GM23338 (cell line): ENCODE measurements around the gene MAST4. TPM values are rescaled to one million over a fixed set of nuclear protein-coding genes. Genes with fewer than 3 reads are reported as not detected.

ENCODE experiments used
- ATAC-seq: fragments of 200-7000 bp; cut with Tn5 transposase; 3 replicates; pipeline ENCODE4 v1.9.1; 2020
- DNase-seq: peaks from one replicate; pipeline ENCODE4 v3.0.0-alpha.2; 2015; ENCODE audit warnings: low spot score
- H2AFZ ChIP-seq: fragments of 200-600 bp; sonication (generic); 2 replicates; pipeline ENCODE4 v1.8.0; 2016; ENCODE audit warnings: antibody characterized with exemption, mild to moderate bottlenecking, moderate library complexity
- H3F3A ChIP-seq: fragments of 200-600 bp; sonication (generic); replicated peaks from 2 replicates; pipeline ENCODE4 v1.8.0; 2017; ENCODE audit warnings: antibody characterized with exemption, mixed run types, low read depth
- H3K27ac ChIP-seq: fragments of 200-600 bp; sonication (generic); 2 replicates; pipeline ENCODE4 v1.6.1; 2016; ENCODE audit warnings: low read depth
- H3K27me3 ChIP-seq: fragments of 200-600 bp; sonication (generic); 2 replicates; pipeline ENCODE4 v1.8.0; 2016; ENCODE audit warnings: mild to moderate bottlenecking, mixed run types, moderate library complexity; ENCODE audit not compliant: insufficient read depth
- H3K36me3 ChIP-seq: fragments of 200-600 bp; sonication (generic); 2 replicates; pipeline ENCODE4 v1.8.0; 2016; ENCODE audit warnings: mild to moderate bottlenecking; ENCODE audit not compliant: insufficient read depth
- H3K4me1 ChIP-seq: fragments of 200-600 bp; sonication (generic); 2 replicates; pipeline ENCODE4 v1.8.0; 2016; ENCODE audit warnings: mild to moderate bottlenecking, moderate library complexity; ENCODE audit not compliant: insufficient read depth
- H3K4me2 ChIP-seq: fragments of 200-600 bp; sonication (generic); 2 replicates; pipeline ENCODE4 v1.7.1; 2017; ENCODE audit warnings: mixed run types
- H3K4me3 ChIP-seq: fragments of 200-600 bp; sonication (generic); 2 replicates; pipeline ENCODE4 v1.6.1; 2016; ENCODE audit warnings: mixed run types
- H3K79me2 ChIP-seq: fragments of 200-600 bp; sonication (generic); replicated peaks from 2 replicates; pipeline ENCODE4 v1.8.0; 2017; ENCODE audit warnings: mild to moderate bottlenecking; ENCODE audit not compliant: insufficient read depth
- H3K9me2 ChIP-seq: fragments of 200-600 bp; sonication (generic); 2 replicates; pipeline ENCODE4 v1.8.0; 2017; ENCODE audit not compliant: insufficient read depth
- H4K20me1 ChIP-seq: fragments of 200-600 bp; sonication (generic); replicated peaks from 2 replicates; pipeline ENCODE4 v1.8.0; 2017; ENCODE audit warnings: mild to moderate bottlenecking; ENCODE audit not compliant: insufficient read depth
- H3K27ac Mint-ChIP-seq: 2 replicates; pipeline ENCODE4 v1.8.0; 2020; ENCODE audit warnings: inconsistent platforms, mild to moderate bottlenecking, moderate library complexity, mixed read lengths
- H3K27me3 Mint-ChIP-seq: 3 replicates; pipeline ENCODE4 v1.8.0; 2022; ENCODE audit warnings: low read depth, mild to moderate bottlenecking, moderate library complexity, mixed read lengths, inconsistent platforms; ENCODE audit not compliant: insufficient read depth, poor library complexity
- H3K36me3 Mint-ChIP-seq: 3 replicates; pipeline ENCODE4 v1.8.0; 2021; ENCODE audit warnings: low read depth, mild to moderate bottlenecking, inconsistent platforms, moderate library complexity, mixed read lengths
- H3K4me1 Mint-ChIP-seq: 3 replicates; pipeline ENCODE4 v1.8.0; 2020; ENCODE audit warnings: mild to moderate bottlenecking, inconsistent platforms, mixed read lengths
- H3K4me3 Mint-ChIP-seq: 3 replicates; pipeline ENCODE4 v1.8.0; 2021; ENCODE audit warnings: moderate library complexity, mild to moderate bottlenecking, inconsistent platforms, mixed read lengths
- H3K9me3 Mint-ChIP-seq: 3 replicates; pipeline ENCODE4 v1.8.0; 2020; ENCODE audit warnings: moderate library complexity, mild to moderate bottlenecking, inconsistent platforms, mixed read lengths
- EZH2phosphoT487 ChIP-seq: fragments of 200-600 bp; sonication (generic); IDR thresholded peaks from one replicate; pipeline ENCODE4 v1.8.1; 2018; ENCODE audit warnings: antibody characterized with exemption; ENCODE audit not compliant: unreplicated experiment
- JUNB ChIP-seq: IDR thresholded peaks from one replicate; pipeline ENCODE4 v1.6.1; 2016; ENCODE audit warnings: antibody characterized with exemption; ENCODE audit not compliant: unreplicated experiment
- NANOG ChIP-seq: IDR thresholded peaks from 2 replicates; pipeline ENCODE4 v1.6.1; 2016; ENCODE audit warnings: antibody characterized with exemption, borderline replicate concordance
- POLR2AphosphoS5 ChIP-seq: IDR thresholded peaks from 2 replicates; pipeline ENCODE4 v1.6.1; 2016; ENCODE audit warnings: antibody characterized with exemption, low read depth
- REST ChIP-seq: IDR thresholded peaks from one replicate; pipeline ENCODE4 v1.6.1; 2018; ENCODE audit warnings: antibody characterized with exemption; ENCODE audit not compliant: unreplicated experiment
- ZNF114 ChIP-seq: fragments of 250-450 bp; sonication (Bioruptor Pico); IDR thresholded peaks from 2 replicates; pipeline ENCODE4 v1.5.0; 2020; ENCODE audit warnings: mild to moderate bottlenecking, moderate library complexity
- ZNF331 ChIP-seq: fragments of 250-450 bp; sonication (Bioruptor Pico); IDR thresholded peaks from 2 replicates; pipeline ENCODE4 v1.5.0; 2020; ENCODE audit warnings: low read depth, mild to moderate bottlenecking, moderate library complexity
- ZNF462 ChIP-seq: fragments of 250-450 bp; sonication (Bioruptor Pico); IDR thresholded peaks from 2 replicates; pipeline ENCODE4 v1.5.0; 2020; ENCODE audit warnings: mild to moderate bottlenecking, moderate library complexity
- polyA plus RNA-seq: library from polyadenylated mRNA; unstranded; fragments of >200 nt; fragmentation: Nextera tagmentation; extraction: Ambion mirVana; gene quantifications from 2 replicates; pipeline ENCODE4 v1.2.1, GENCODE V29; 2016
- total RNA-seq: library from RNA; depleted of rRNA; stranded (reverse); fragments of >200 nt; shearing (Covaris generic); gene quantifications from 2 replicates; pipeline ENCODE4 v1.2.3, GENCODE V29; 2014

MAST4 gene
- total and polyA plus RNA-seq, 2 experiments from 2014 or later = 3.6 to 8.5 TPM

- Mint-ChIP-seq H3K27ac (no peak overlapping the region), H3K4me1 (peaks cover 4% of the 10 kb centered on the region; the same call in 1 of the 3 replicates), H3K4me3 (no peak overlapping the region), H3K9me3 (no peaks in the 10 kb centered on the region), H3K36me3 (no peaks in the 10 kb centered on the region), H3K27me3 (no peaks in the 10 kb centered on the region)
- no peaks in the 10 kb centered on the region for H3K36me3 ChIP-seq
- H3K4me1 ChIP-seq = no peaks in the 10 kb centered on the region
- H2AFZ ChIP-seq = no peak overlapping the region
- H3K27me3 ChIP-seq = no peaks in the 10 kb centered on the region
- no peaks in the 10 kb centered on the region for H3F3A ChIP-seq
- no peaks in the 10 kb centered on the region for H3K79me2 ChIP-seq
- no peaks in the 10 kb centered on the region for H3K9me2 ChIP-seq
- no peak overlapping the region for H3K4me3 ChIP-seq
- H3K4me2 ChIP-seq = no peak overlapping the region
- H3K27ac ChIP-seq = no peak overlapping the region
- DNase-seq (no peak), ATAC-seq (no peak)
- no peaks in the 10 kb centered on the region for H4K20me1 ChIP-seq
- no peak for TF ChIP-seq REST
Observed at GRCh38 chr5:67120032-67120431, 523.8 kb downstream of the MAST4 start.

GRCh38 chr5:67123819-67124218, 527.6 kb downstream of the MAST4 start:
- H3K27ac ChIP-seq = no peak overlapping the region
- DNase-seq = no peak
- TF ChIP-seq ZNF331 (CRISPR knock-in tag) (no peak), JUNB (no peak), EZH2phosphoT487 (no peak), ZNF462 (CRISPR knock-in tag) (no peak), ZNF114 (no peak), REST (no peak), NANOG (no peak), POLR2AphosphoS5 (no peak)

More at GRCh38 chr5:67123819-67124218, 527.6 kb downstream of the MAST4 start:
- Mint-ChIP-seq H3K4me3 (no peak overlapping the region), H3K36me3 (no peaks in the 10 kb centered on the region), H3K9me3 (no peaks in the 10 kb centered on the region), H3K4me1 (no peaks in the 10 kb centered on the region), H3K27ac (no peak overlapping the region), H3K27me3 (no peaks in the 10 kb centered on the region)
- H3K4me1 ChIP-seq = no peaks in the 10 kb centered on the region
- no peaks in the 10 kb centered on the region for H4K20me1 ChIP-seq
- no peak overlapping the region for H3K4me3 ChIP-seq
- H3K36me3 ChIP-seq = no peaks in the 10 kb centered on the region
- no peaks in the 10 kb centered on the region for H3K79me2 ChIP-seq
- H3K27me3 ChIP-seq = no peaks in the 10 kb centered on the region
- no peak for ATAC-seq
- no peak overlapping the region for H3K4me2 ChIP-seq
- H3K9me2 ChIP-seq = 0 out of 2 replicates have a peak, but pooled peaks cover 3% of the 10 kb centered on the region
- H3F3A ChIP-seq = no peaks in the 10 kb centered on the region
- no peak overlapping the region for H2AFZ ChIP-seq
